Measurements from ENCODE around the gene XPR1. TPM values are rescaled to one million over a fixed set of nuclear protein-coding genes. Genes with fewer than 3 reads are reported as not detected.

Gene XPR1
- total RNA-seq, 1 donor from 2014 or later, result 62.6 TPM

DNA sequence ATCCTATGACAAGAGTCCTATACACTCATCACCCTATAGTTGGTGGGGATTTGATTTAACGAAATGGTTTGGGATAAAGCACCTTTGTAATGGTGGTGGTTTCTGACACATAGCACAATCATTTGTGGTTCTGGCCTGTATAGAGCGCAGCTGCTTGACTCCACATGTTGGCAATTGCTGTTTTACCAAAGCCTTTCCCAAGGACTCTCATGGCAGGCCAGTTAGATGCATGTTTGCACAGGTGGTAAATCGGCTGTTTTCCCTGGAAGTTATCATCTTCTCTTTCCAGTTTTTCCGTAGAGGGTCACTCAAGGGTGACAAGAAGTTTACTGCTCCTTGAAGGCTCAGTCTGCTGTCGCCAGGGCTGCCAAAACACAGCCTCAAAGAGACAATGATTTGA, 17.1 kb upstream of the XPR1 start:
- Mint-ChIP-seq H3K4me3 (ENCODE audit: low read depth) (no peak overlapping the region), H3K9me3 (ENCODE audit: low read depth) (no peaks in the 10 kb centered on the region), H3K4me1 (ENCODE audit: low read depth) (peaks cover 28% of the 10 kb centered on the region), H3K27me3 (no peaks in the 10 kb centered on the region), H3K27ac (no peak overlapping the region), H3K36me3 (ENCODE audit: insufficient read depth) (no peaks in the 10 kb centered on the region)
- no peak for DNase-seq (ENCODE audit: low spot score, unreplicated experiment)
- TF ChIP-seq, protein P1, sequence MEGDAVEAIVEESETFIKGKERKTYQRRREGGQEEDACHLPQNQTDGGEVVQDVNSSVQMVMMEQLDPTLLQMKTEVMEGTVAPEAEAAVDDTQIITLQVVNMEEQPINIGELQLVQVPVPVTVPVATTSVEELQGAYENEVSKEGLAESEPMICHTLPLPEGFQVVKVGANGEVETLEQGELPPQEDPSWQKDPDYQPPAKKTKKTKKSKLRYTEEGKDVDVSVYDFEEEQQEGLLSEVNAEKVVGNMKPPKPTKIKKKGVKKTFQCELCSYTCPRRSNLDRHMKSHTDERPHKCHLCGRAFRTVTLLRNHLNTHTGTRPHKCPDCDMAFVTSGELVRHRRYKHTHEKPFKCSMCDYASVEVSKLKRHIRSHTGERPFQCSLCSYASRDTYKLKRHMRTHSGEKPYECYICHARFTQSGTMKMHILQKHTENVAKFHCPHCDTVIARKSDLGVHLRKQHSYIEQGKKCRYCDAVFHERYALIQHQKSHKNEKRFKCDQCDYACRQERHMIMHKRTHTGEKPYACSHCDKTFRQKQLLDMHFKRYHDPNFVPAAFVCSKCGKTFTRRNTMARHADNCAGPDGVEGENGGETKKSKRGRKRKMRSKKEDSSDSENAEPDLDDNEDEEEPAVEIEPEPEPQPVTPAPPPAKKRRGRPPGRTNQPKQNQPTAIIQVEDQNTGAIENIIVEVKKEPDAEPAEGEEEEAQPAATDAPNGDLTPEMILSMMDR (IDR thresholded peaks at IDR 0.05; ENCODE audit: unreplicated experiment), result no peak

DNA sequence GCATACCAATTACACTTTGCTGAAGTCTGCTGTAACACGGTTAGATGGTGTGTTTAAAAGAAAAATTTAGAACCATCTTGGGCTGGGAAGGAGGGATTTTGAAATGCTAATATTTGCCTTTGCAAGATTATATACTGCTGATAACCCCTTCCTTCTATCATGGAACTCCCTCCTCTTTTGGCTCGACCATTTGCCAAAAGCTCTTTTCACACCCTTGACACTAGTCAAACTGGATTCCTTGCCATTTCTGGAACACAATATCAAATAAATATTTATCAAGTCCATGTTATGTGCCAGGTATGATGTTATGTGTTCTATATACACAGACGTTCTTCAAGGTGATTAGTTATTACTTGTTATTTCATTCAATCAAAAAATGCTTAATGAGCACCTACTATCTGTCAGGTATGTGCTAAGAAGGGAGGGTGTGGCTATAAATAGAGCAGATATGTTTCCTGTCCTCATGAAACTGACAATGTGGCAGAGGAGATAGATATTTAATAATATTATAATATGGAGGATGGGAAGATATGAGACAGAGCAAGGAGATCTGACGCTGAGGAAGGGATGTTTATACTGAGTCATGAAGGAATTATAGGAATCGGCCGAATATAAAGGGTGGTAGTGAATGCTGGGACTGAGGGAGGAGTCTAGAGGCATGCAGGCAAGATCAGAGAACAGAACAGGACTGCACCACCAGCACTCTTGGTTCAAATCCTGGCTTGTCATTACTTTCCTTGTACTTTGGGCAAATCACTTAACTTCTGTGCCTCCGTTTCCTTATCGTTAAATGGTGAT, 16.1 kb upstream of the XPR1 start:
- TF ChIP-seq, protein P1 (IDR thresholded peaks at IDR 0.05; ENCODE audit: unreplicated experiment), result no peak
- Mint-ChIP-seq H3K27me3 (no peaks in the 10 kb centered on the region), H3K4me1 (ENCODE audit: low read depth) (peaks cover 18% of the 10 kb centered on the region), H3K27ac (no peak overlapping the region), H3K9me3 (ENCODE audit: low read depth) (no peaks in the 10 kb centered on the region), H3K36me3 (ENCODE audit: insufficient read depth) (no peaks in the 10 kb centered on the region), H3K4me3 (ENCODE audit: low read depth) (no peak overlapping the region)
- DNase-seq (ENCODE audit: low spot score, unreplicated experiment), result no peak

DNA sequence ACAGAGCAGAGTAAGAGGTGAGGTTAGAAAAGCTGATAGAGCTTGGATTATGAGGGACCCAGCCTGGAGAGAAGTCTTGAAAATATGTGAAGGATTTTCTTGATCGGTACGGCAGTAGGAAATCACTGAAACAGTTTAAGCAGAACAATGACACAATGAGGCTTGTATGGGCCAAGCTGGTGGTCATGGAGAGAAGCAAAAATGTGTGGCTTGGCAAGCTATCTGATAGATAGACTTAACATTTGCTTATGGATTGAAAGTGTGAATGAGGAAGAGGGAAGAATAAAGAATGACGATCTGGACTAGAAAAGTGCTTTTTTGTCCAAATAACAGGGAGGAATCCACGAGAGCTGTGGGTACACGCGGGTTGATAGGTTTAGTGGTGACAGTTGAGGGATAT, 15.4 kb upstream of the XPR1 start:
- H3K4me1 Mint-ChIP-seq (ENCODE audit: low read depth), result peaks cover 12% of the 10 kb centered on the region
- H3K36me3 Mint-ChIP-seq (ENCODE audit: insufficient read depth), result no peaks in the 10 kb centered on the region
- no peaks in the 10 kb centered on the region for H3K27me3 Mint-ChIP-seq
- TF ChIP-seq, protein P1 (IDR thresholded peaks at IDR 0.05; ENCODE audit: unreplicated experiment), result no peak
- no peak overlapping the region for H3K4me3 Mint-ChIP-seq (ENCODE audit: low read depth)
- DNase-seq (ENCODE audit: low spot score, unreplicated experiment), result no peak
- no peak overlapping the region for H3K27ac Mint-ChIP-seq
- H3K9me3 Mint-ChIP-seq (ENCODE audit: low read depth), result no peaks in the 10 kb centered on the region

DNA sequence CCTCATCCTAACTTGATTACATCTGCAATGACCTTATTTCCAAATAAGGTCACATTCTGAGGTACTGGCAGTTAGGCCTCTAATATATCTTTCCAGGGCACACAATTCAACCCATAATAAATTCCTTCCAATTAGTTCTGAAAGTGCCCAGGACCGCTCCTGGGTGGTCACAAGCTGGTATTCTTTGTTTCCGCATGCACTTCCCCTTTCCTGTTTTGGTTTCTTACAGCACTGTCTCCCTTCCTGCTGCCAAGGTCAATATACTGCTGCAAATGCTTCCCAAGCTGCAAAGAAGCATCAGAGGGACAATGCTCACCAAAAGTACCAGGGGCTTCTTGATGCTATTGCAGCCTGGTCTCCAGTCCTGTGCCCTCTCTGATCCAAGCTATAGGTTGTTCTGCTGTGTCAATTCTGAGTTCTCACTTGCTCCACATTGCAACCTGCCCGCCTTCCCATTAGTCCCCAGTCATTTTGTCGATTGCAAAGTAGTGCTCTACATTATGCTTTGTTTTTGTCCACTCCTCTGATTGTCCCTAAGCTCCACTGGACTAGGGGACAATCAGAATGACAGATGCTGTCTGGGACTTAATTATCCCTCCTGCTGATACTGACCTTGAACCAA, 13.9 kb upstream of the XPR1 start:
- Mint-ChIP-seq H3K27ac (no peak overlapping the region), H3K27me3 (no peaks in the 10 kb centered on the region), H3K4me1 (ENCODE audit: low read depth) (peaks cover 9% of the 10 kb centered on the region), H3K36me3 (ENCODE audit: insufficient read depth) (no peaks in the 10 kb centered on the region), H3K9me3 (ENCODE audit: low read depth) (no peaks in the 10 kb centered on the region), H3K4me3 (ENCODE audit: low read depth) (no peak overlapping the region)
- no peak for DNase-seq (ENCODE audit: low spot score, unreplicated experiment)
- TF ChIP-seq, protein P1 (IDR thresholded peaks at IDR 0.05; ENCODE audit: unreplicated experiment), result no peak

DNA sequence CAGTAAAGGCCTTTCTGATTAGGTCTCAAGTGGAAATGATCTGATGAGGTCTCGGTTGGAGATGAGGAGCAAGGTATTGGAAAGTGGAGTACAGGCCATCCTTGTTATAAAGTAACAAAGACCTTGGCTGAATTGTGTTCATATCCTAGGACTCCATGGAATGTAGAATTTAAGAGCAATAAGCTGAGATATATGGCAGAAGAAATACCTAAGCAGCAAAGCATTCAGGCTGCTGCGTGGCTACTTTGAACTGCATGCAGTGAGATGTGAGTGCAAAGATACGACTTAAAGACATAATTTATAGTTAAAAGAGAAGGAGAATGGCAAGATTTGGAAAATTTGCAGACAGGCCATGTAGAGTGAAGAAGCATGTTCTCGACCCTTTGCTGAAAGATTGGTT, 11.2 kb upstream of the XPR1 start:
- H3K36me3 Mint-ChIP-seq (ENCODE audit: insufficient read depth), result no peaks in the 10 kb centered on the region
- TF ChIP-seq, protein P1 (IDR thresholded peaks at IDR 0.05; ENCODE audit: unreplicated experiment), result no peak
- no peaks in the 10 kb centered on the region for H3K4me1 Mint-ChIP-seq (ENCODE audit: low read depth)
- no peak overlapping the region for H3K27ac Mint-ChIP-seq
- no peaks in the 10 kb centered on the region for H3K9me3 Mint-ChIP-seq (ENCODE audit: low read depth)
- no peaks in the 10 kb centered on the region for H3K27me3 Mint-ChIP-seq
- DNase-seq (ENCODE audit: low spot score, unreplicated experiment), result no peak
- H3K4me3 Mint-ChIP-seq (ENCODE audit: low read depth), result no peak overlapping the region
